ENCODE measurements around the gene ADM5.

DNA sequence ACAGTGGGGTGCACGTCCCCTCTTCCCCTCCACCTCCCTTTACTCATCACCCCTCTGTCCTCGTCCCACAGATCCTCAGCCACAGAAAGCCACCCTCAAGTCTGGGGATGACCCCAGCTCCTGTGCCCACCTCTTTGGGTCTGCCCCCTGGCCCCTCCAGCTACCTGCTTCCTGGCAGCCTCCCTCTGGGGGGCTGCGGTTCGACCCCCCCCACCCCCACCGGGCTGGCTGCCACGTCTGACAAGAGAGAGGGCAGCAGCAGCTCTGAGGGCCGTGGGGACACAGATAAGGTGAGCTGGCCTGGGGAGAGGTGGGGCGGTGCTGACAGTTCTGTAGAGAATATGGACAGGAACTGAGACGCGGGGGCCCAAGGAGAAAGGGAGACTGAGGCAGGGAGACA, 34.8 kb upstream of the ADM5 start:
- TF ChIP-seq, protein P1, sequence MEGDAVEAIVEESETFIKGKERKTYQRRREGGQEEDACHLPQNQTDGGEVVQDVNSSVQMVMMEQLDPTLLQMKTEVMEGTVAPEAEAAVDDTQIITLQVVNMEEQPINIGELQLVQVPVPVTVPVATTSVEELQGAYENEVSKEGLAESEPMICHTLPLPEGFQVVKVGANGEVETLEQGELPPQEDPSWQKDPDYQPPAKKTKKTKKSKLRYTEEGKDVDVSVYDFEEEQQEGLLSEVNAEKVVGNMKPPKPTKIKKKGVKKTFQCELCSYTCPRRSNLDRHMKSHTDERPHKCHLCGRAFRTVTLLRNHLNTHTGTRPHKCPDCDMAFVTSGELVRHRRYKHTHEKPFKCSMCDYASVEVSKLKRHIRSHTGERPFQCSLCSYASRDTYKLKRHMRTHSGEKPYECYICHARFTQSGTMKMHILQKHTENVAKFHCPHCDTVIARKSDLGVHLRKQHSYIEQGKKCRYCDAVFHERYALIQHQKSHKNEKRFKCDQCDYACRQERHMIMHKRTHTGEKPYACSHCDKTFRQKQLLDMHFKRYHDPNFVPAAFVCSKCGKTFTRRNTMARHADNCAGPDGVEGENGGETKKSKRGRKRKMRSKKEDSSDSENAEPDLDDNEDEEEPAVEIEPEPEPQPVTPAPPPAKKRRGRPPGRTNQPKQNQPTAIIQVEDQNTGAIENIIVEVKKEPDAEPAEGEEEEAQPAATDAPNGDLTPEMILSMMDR (conservative IDR thresholded peaks at IDR 0.05 in 1 of 2, IDR thresholded peaks at IDR 0.05 in 1 of 2; ENCODE audit: extremely low read depth in 1 of 2, insufficient read depth in 1 of 2, low read depth in 1 of 2, low read length in 2 of 2) = no peak
- TF ChIP-seq EZH2 (IDR thresholded peaks at IDR 0.05; ENCODE audit: borderline replicate concordance, low read length) = no peak

Measured in mammary epithelial cell (primary cell).